Lung (tissue), 12 donors: ENCODE measurements around the gene KRTAP3-1. TPM values are rescaled to one million over a fixed set of nuclear protein-coding genes. Genes with fewer than 3 reads are reported as not detected.
A peak's percentile ranks its signal among the peaks of the same experiment; 100 is the strongest.

Experiments
- ATAC-seq: fragments of 200-7000 bp; cut with Tn5 transposase; one replicate; pipeline ENCODE4 v1.9.1; 2020; ENCODE audit warnings: moderate number of reproducible peaks; ENCODE audit not compliant: insufficient read depth, low FRiP score
- DNase-seq, 3 donors: peaks; one replicate each; pipeline ENCODE4 v3.0.0-alpha.2; 2013 to 2017
- H3K27ac ChIP-seq, 2 donors: one replicate each; pipeline ENCODE4 v1.5.1; 2013; ENCODE audit warnings: mild to moderate bottlenecking in 2 of 2, moderate library complexity in 2 of 2, control low read depth in 1 of 2, inconsistent platforms in 1 of 2, low read depth in 1 of 2, low read length in 1 of 2
- H3K27me3 ChIP-seq, 3 donors: one replicate each; pipeline ENCODE4 v1.5.1; 2013; ENCODE audit warnings: low read length in 2 of 3; ENCODE audit not compliant: control insufficient read depth in 3 of 3, insufficient read depth in 3 of 3
- H3K36me3 ChIP-seq, 4 donors: one replicate each; pipeline ENCODE4 v1.5.1; 2013; ENCODE audit warnings: low read length in 4 of 4, mild to moderate bottlenecking in 1 of 4, moderate library complexity in 1 of 4; ENCODE audit not compliant: control insufficient read depth in 4 of 4, insufficient read depth in 4 of 4
- H3K4me1 ChIP-seq, 5 donors: one replicate each; pipeline ENCODE4 v1.5.1; 2013; ENCODE audit warnings: low read length in 5 of 5, mild to moderate bottlenecking in 2 of 5, moderate library complexity in 1 of 5; ENCODE audit not compliant: control insufficient read depth in 5 of 5, insufficient read depth in 5 of 5
- H3K4me3 ChIP-seq: one replicate; pipeline ENCODE4 v1.5.1; 2013; ENCODE audit warnings: mild to moderate bottlenecking, control low read depth, moderate library complexity
- H3K9ac ChIP-seq, 2 donors: one replicate each; pipeline ENCODE4 v1.5.1; 2013; ENCODE audit warnings: low read length in 2 of 2, control low read depth in 1 of 2; ENCODE audit not compliant: insufficient read depth in 1 of 2
- H3K9me3 ChIP-seq, 4 donors: one replicate each; pipeline ENCODE4 v1.5.1; 2013; ENCODE audit warnings: low read length in 3 of 4, mild to moderate bottlenecking in 1 of 4, moderate library complexity in 1 of 4; ENCODE audit not compliant: control insufficient read depth in 4 of 4, insufficient read depth in 3 of 4
- CTCF ChIP-seq: IDR thresholded peaks from 2 replicates; pipeline ENCODE4 v1.5.1; 2012; ENCODE audit warnings: mild to moderate bottlenecking; ENCODE audit errors: control extremely low read depth, extremely low read depth
- WGBS, 2 donors: extraction: QIAGEN DNeasy Blood & Tissue Kit; methylation state at CpG; one replicate each; pipeline ENCODE4 v1.1.7; 2013; 5-methylcytosine and 5-hydroxymethylcytosine counted together
- polyA plus RNA-seq, 2 donors: library from polyadenylated mRNA; stranded (reverse); fragments of 200-250 nt; gene quantifications; one replicate each; pipeline ENCODE4 v1.2.1, GENCODE V29; 2013
- total RNA-seq, 2 donors: library from RNA; depleted of rRNA in 1 of 2; stranded (reverse); fragments of >200 nt in 1 of 2; gene quantifications; one replicate each; pipeline ENCODE4 v1.2.1, GENCODE V29; 2014 to 2021
- donor health status: control.
- donor health status: control.
- donor health status: Bipolar disorder and iron deficiency.
- donor health status: healthy.
- donor health status: DM: yes; HTN: yes; CAD: no.

KRTAP3-1 gene
- total and polyA plus RNA-seq, 4 donors: not detected

- no peak for DNase-seq
- no peak for ATAC-seq
- H3K27me3 ChIP-seq: peaks cover 0 to 4% (median 0%) of the 10 kb centered on the region in 3 donors
- H3K9ac ChIP-seq: no peak overlapping the region
- H3K4me1 ChIP-seq: peaks cover 0 to 10% (median 8%) of the 10 kb centered on the region in 5 donors
- H3K9me3 ChIP-seq: no peaks in the 10 kb centered on the region
- H3K4me3 ChIP-seq: no peak overlapping the region
- H3K27ac ChIP-seq: no peak overlapping the region
- no peaks in the 10 kb centered on the region for H3K36me3 ChIP-seq
- WGBS, 2 donors: 57 to 67% methylated on average over 5 of the region's 5 CpGs
- no peak for TF ChIP-seq CTCF
Observed at GRCh38 chr17:40981115-40981514, 27.8 kb downstream of the KRTAP3-1 start.

GRCh38 chr17:40980596-40980995 is 28.3 kb downstream of the KRTAP3-1 start:
- Histone ChIP-seq H3K27ac (no peak overlapping the region), H3K4me1 (peaks cover 0 to 10% (median 8%) of the 10 kb centered on the region in 5 donors)

GRCh38 chr17:40980117-40980516 is 28.8 kb downstream of the KRTAP3-1 start:
- Histone ChIP-seq H3K9ac (no peak overlapping the region), H3K4me1 (peaks cover 0 to 10% (median 8%) of the 10 kb centered on the region in 5 donors), H3K36me3 (no peaks in the 10 kb centered on the region), H3K27me3 (peaks cover 0 to 4% (median 0%) of the 10 kb centered on the region in 3 donors), H3K9me3 (no peaks in the 10 kb centered on the region), H3K4me3 (no peak overlapping the region), H3K27ac (no peak overlapping the region)
- 87 to 89% methylated on average over 3 of the region's 3 CpGs for WGBS, 2 donors
- DNase-seq: no peak
- no peak for TF ChIP-seq CTCF
- no peak for ATAC-seq

More at GRCh38 chr17:40980596-40980995, 28.3 kb downstream of the KRTAP3-1 start:
- no peak for TF ChIP-seq CTCF
- H3K36me3 ChIP-seq: no peaks in the 10 kb centered on the region
- 49 to 64% methylated on average over 8 of the region's 8 CpGs for WGBS, 2 donors
- peaks cover 0 to 4% (median 0%) of the 10 kb centered on the region in 3 donors for H3K27me3 ChIP-seq
- H3K4me3 ChIP-seq: no peak overlapping the region
- H3K9ac ChIP-seq: no peak overlapping the region
- H3K9me3 ChIP-seq: no peaks in the 10 kb centered on the region
- DNase-seq (peak in 1 of 3 donors; percentile 80), ATAC-seq (no peak)

- no peaks in the 10 kb centered on the region for H3K36me3 ChIP-seq
- H3K4me1 ChIP-seq: peaks cover 0 to 10% (median 8%) of the 10 kb centered on the region in 5 donors
- H3K4me3 ChIP-seq: no peak overlapping the region
- no peak overlapping the region for H3K27ac ChIP-seq
- TF ChIP-seq CTCF: no peak
- no peak for ATAC-seq
- no peaks in the 10 kb centered on the region for H3K9me3 ChIP-seq
- H3K9ac ChIP-seq: no peak overlapping the region
- peaks cover 0 to 4% (median 0%) of the 10 kb centered on the region in 3 donors for H3K27me3 ChIP-seq
- 68 to 84% methylated on average over 13 of the region's 13 CpGs for WGBS, 2 donors
- no peak for DNase-seq
Observed at GRCh38 chr17:40978575-40979151, 30.3 kb downstream of the KRTAP3-1 start.
